HG03378 (cell line): ENCODE measurements around the gene FKBP14.
A peak's percentile ranks its signal among the peaks of the same experiment; 100 is the strongest.

ENCODE experiments used
- ATAC-seq: cut with Tn5 transposase; IDR thresholded peaks from one replicate; pipeline ENCODE4 v1.9.1; 2021; ENCODE audit warnings: mild to moderate bottlenecking, moderate library complexity; ENCODE audit not compliant: unreplicated experiment

The FKBP14 gene

GRCh38 chr7:29993140-29993539, 33.4 kb downstream of the FKBP14 start:
- ATAC-seq, result no peak

GRCh38 chr7:29991937-29992336, 34.6 kb downstream of the FKBP14 start:
- no peak for ATAC-seq

- no peak for ATAC-seq
These were observed 35.6 kb downstream of the FKBP14 start for GRCh38 chr7:29990931-29991330.

GRCh38 chr7:29989257-29989995, 37.1 kb downstream of the FKBP14 start, which contains the start of gene SCRN1:
TSS of gene SCRN1 (minus strand) at chr7:29989801. CDS start at chr7:29969067, 20,734 bp downstream.
- peak; percentile 24 for ATAC-seq

- peak; percentile 32 for ATAC-seq
These were observed 37.9 kb downstream of the FKBP14 start for GRCh38 chr7:29988424-29989256.

GRCh38 chr7:29987811-29988317, 38.6 kb downstream of the FKBP14 start:
- no peak for ATAC-seq

GRCh38 chr7:29987083-29987482, 39.4 kb downstream of the FKBP14 start:
- no peak for ATAC-seq

- ATAC-seq, result no peak
These were observed 46.4 kb downstream of the FKBP14 start for GRCh38 chr7:29980151-29980550.

GRCh38 chr7:29977886-29978651, 48.4 kb downstream of the FKBP14 start:
- ATAC-seq, result no peak

- no peak for ATAC-seq
These were observed 49.7 kb downstream of the FKBP14 start for GRCh38 chr7:29976673-29977415.

- ATAC-seq, result no peak
These were observed 50.2 kb downstream of the FKBP14 start for GRCh38 chr7:29976266-29976665.

- ATAC-seq, result no peak
These were observed 50.9 kb downstream of the FKBP14 start for GRCh38 chr7:29975561-29975960.

- no peak for ATAC-seq
These were observed 52.2 kb downstream of the FKBP14 start for GRCh38 chr7:29974286-29974685.

GRCh38 chr7:29972315-29972669, 54.2 kb downstream of the FKBP14 start:
- no peak for ATAC-seq

GRCh38 chr7:29971566-29972314, 54.8 kb downstream of the FKBP14 start:
- no peak for ATAC-seq

- ATAC-seq, result no peak
These were observed 56.3 kb downstream of the FKBP14 start for GRCh38 chr7:29970158-29970557.

GRCh38 chr7:29969738-29970137, 56.8 kb downstream of the FKBP14 start:
- ATAC-seq, result no peak

- no peak for ATAC-seq
These were observed 57.7 kb downstream of the FKBP14 start for GRCh38 chr7:29968683-29969395.

GRCh38 chr7:29965030-29965429, 61.5 kb downstream of the FKBP14 start:
- no peak for ATAC-seq
